Fibroblast of skin of scalp (primary cell): Measurements from ENCODE around the gene ANKRD39.
"Not testable (repeated sequence)": the region's sequence is repeated elsewhere in the genome, so short reads cannot be mapped to it uniquely, and the experiment has no call there.

Experiments used
- DNase-seq: peaks from one replicate; pipeline ENCODE4 v3.0.0-alpha.2; 2013

The ANKRD39 gene

GRCh38 chr2:96807127-96807471 is 50.7 kb downstream of the ANKRD39 start:
- no peak for DNase-seq

- DNase-seq, result no peak
Measured at GRCh38 chr2:96806468-96807126, 51.2 kb downstream of the ANKRD39 start.

- DNase-seq, result not testable (repeated sequence)
Measured at GRCh38 chr2:96805946-96806345, 51.9 kb downstream of the ANKRD39 start.

GRCh38 chr2:96804986-96805385 is 52.8 kb downstream of the ANKRD39 start:
- DNase-seq, result no peak

- DNase-seq, result no peak
Measured at GRCh38 chr2:96802721-96803120, 55.1 kb downstream of the ANKRD39 start.

- no peak for DNase-seq
Measured at GRCh38 chr2:96801786-96802595, 55.8 kb downstream of the ANKRD39 start.

GRCh38 chr2:96801005-96801785 is 56.6 kb downstream of the ANKRD39 start:
- DNase-seq, result peak; percentile 47

GRCh38 chr2:96800061-96801004 is 57.5 kb downstream of the ANKRD39 start:
- DNase-seq, result no peak

- no peak for DNase-seq
Measured at GRCh38 chr2:96799623-96799935, 58.2 kb downstream of the ANKRD39 start.

- DNase-seq, result no peak
Measured at GRCh38 chr2:96798733-96799622, 58.8 kb downstream of the ANKRD39 start.
